ENCODE results near the gene SPOCD1. TPM values are rescaled to one million over a fixed set of nuclear protein-coding genes. Genes with fewer than 3 reads are reported as not detected.

SPOCD1 gene
- total RNA-seq, 1 donor from 2014 or later, result 1.5 TPM

- H3K36me3 Mint-ChIP-seq (ENCODE audit: low read depth, unreplicated experiment), result no peaks in the 10 kb centered on the region
- peaks cover 12% of the 10 kb centered on the region for H3K27me3 Mint-ChIP-seq (ENCODE audit: unreplicated experiment)
- H3K4me1 Mint-ChIP-seq (ENCODE audit: unreplicated experiment), result peaks cover 12% of the 10 kb centered on the region
- no peak overlapping the region for H3K27ac Mint-ChIP-seq (ENCODE audit: unreplicated experiment)
- H3K4me3 Mint-ChIP-seq (ENCODE audit: unreplicated experiment), result no peak overlapping the region
- DNase-seq (ENCODE audit: low spot score), result no peak
- TF ChIP-seq, protein P1, sequence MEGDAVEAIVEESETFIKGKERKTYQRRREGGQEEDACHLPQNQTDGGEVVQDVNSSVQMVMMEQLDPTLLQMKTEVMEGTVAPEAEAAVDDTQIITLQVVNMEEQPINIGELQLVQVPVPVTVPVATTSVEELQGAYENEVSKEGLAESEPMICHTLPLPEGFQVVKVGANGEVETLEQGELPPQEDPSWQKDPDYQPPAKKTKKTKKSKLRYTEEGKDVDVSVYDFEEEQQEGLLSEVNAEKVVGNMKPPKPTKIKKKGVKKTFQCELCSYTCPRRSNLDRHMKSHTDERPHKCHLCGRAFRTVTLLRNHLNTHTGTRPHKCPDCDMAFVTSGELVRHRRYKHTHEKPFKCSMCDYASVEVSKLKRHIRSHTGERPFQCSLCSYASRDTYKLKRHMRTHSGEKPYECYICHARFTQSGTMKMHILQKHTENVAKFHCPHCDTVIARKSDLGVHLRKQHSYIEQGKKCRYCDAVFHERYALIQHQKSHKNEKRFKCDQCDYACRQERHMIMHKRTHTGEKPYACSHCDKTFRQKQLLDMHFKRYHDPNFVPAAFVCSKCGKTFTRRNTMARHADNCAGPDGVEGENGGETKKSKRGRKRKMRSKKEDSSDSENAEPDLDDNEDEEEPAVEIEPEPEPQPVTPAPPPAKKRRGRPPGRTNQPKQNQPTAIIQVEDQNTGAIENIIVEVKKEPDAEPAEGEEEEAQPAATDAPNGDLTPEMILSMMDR (IDR thresholded peaks at IDR 0.05; ENCODE audit: unreplicated experiment), result no peak
- no peaks in the 10 kb centered on the region for H3K9me3 Mint-ChIP-seq (ENCODE audit: unreplicated experiment)
These were observed 30.5 kb downstream of the SPOCD1 start for GRCh38 chr1:31785020-31785946.

DNA sequence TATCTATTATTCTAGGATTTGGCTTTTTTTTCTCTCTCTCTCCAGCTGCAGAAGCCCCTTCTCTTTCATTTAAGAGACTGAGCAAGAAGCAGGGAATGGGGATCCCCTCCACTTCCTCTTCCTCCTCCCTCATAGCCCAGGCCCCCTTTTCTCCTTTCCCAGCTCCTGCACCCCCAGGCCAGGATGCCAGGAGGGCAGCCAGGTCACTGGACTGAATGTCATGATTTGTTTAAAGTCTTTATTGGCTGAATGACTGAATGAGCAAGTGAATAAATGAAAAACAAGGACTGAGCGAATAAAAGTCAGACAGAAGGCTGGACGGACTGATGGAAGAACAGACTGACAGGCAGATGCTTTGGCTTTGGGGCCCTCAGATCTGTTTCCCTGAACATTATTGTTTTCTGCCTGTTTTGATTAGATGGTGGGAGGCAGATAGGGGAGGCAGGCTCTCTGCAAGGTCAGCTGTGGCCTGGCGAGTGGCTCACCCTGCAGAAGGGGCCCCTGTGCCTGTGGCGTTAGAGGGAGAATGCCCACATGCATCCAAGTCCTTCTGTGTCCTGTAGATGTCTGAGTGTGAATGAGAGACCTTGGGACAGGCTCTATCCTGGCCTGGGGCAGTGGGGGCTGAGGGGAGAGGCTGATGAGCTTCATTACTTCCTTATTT lies 31.3 kb downstream of the SPOCD1 start:
- Mint-ChIP-seq H3K4me1 (ENCODE audit: unreplicated experiment) (peaks cover 12% of the 10 kb centered on the region), H3K27ac (ENCODE audit: unreplicated experiment) (no peak overlapping the region), H3K36me3 (ENCODE audit: low read depth, unreplicated experiment) (no peaks in the 10 kb centered on the region), H3K9me3 (ENCODE audit: unreplicated experiment) (no peaks in the 10 kb centered on the region), H3K27me3 (ENCODE audit: unreplicated experiment) (peaks cover 9% of the 10 kb centered on the region), H3K4me3 (ENCODE audit: unreplicated experiment) (no peak overlapping the region)
- TF ChIP-seq, protein P1 (IDR thresholded peaks at IDR 0.05; ENCODE audit: unreplicated experiment), result no peak
- no peak for DNase-seq (ENCODE audit: low spot score)

DNA sequence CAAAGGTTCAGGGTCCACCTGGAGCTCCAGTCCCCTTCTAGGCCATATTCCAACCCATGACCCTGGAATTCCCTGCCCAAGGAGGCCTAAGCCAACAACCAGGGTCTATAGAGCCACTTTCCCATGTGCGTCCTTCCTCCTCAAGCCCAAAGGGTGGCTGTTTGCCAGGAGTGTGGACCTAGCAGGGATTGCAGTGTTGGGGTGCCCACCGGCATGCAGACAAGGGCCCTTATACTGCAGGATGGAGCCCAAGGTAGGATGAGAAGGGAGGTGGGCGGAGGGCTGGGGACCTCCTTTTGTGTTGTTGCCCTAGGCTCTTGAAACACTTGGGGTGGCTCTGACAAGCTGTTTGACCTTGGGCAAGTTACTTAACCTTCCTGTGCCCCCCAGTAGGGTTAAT lies 32.0 kb downstream of the SPOCD1 start:
- Mint-ChIP-seq H3K36me3 (ENCODE audit: low read depth, unreplicated experiment) (no peaks in the 10 kb centered on the region), H3K9me3 (ENCODE audit: unreplicated experiment) (no peaks in the 10 kb centered on the region), H3K27me3 (ENCODE audit: unreplicated experiment) (peaks cover 9% of the 10 kb centered on the region), H3K4me1 (ENCODE audit: unreplicated experiment) (peaks cover 12% of the 10 kb centered on the region), H3K4me3 (ENCODE audit: unreplicated experiment) (no peak overlapping the region), H3K27ac (ENCODE audit: unreplicated experiment) (no peak overlapping the region)
- no peak for DNase-seq (ENCODE audit: low spot score)
- TF ChIP-seq, protein P1 (IDR thresholded peaks at IDR 0.05; ENCODE audit: unreplicated experiment), result no peak

- no peaks in the 10 kb centered on the region for H3K36me3 Mint-ChIP-seq (ENCODE audit: low read depth, unreplicated experiment)
- H3K27me3 Mint-ChIP-seq (ENCODE audit: unreplicated experiment), result peaks cover 11% of the 10 kb centered on the region
- TF ChIP-seq, protein P1 (IDR thresholded peaks at IDR 0.05; ENCODE audit: unreplicated experiment), result no peak
- H3K4me3 Mint-ChIP-seq (ENCODE audit: unreplicated experiment), result no peak overlapping the region
- no peak for DNase-seq (ENCODE audit: low spot score)
- H3K9me3 Mint-ChIP-seq (ENCODE audit: unreplicated experiment), result no peaks in the 10 kb centered on the region
- H3K27ac Mint-ChIP-seq (ENCODE audit: unreplicated experiment), result no peak overlapping the region
- peaks cover 8% of the 10 kb centered on the region for H3K4me1 Mint-ChIP-seq (ENCODE audit: unreplicated experiment)
These were observed 33.1 kb downstream of the SPOCD1 start for GRCh38 chr1:31782421-31783410.

Data from endothelial cell (in vitro differentiated cells).